ENCODE data around the gene FSIP2. TPM values are rescaled to one million over a fixed set of nuclear protein-coding genes. Genes with fewer than 3 reads are reported as not detected.

FSIP2 gene
- polyA plus RNA-seq, 3 donors, result not detected

GRCh38 chr2:185811580-185811979 is 73.0 kb downstream of the FSIP2 start:
- Mint-ChIP-seq H3K27me3 (ENCODE audit: low read depth in 3 of 3) (no peaks in the 10 kb centered on the region), H3K9me3 (peaks cover 0 to 23% (median 2%) of the 10 kb centered on the region in 7 donors), H3K4me3 (no peak overlapping the region), H3K27ac (no peak overlapping the region), H3K36me3 (no peaks in the 10 kb centered on the region), H3K4me1 (no peaks in the 10 kb centered on the region)
- Histone ChIP-seq H3K27ac (ENCODE audit: low read depth in 1 of 2, low read length in 2 of 2) (no peak overlapping the region), H3K79me2 (ENCODE audit: insufficient read depth, low read length) (no peaks in the 10 kb centered on the region), H3K9ac (ENCODE audit: insufficient read depth, low read length, poor library complexity, severe bottlenecking) (no peak overlapping the region), H2AFZ (ENCODE audit: insufficient read depth, low read depth, low read length, poor library complexity, severe bottlenecking) (no peak overlapping the region), H3K36me3 (replicated peaks in 1 of 2; ENCODE audit: control insufficient read depth in 1 of 2, insufficient read depth in 2 of 2, low read length in 2 of 2) (no peaks in the 10 kb centered on the region), H3K27me3 (ENCODE audit: control insufficient read depth in 2 of 2, insufficient read depth in 2 of 2, low read length in 2 of 2) (no peaks in the 10 kb centered on the region), H4K20me1 (ENCODE audit: insufficient read depth, low read length) (no peaks in the 10 kb centered on the region), H3K4me2 (replicated peaks; ENCODE audit: extremely low read depth, low read length, poor library complexity, severe bottlenecking) (no peak overlapping the region), H3K4me3 (replicated peaks in 1 of 3; ENCODE audit: low read depth in 2 of 3, low read length in 3 of 3) (no peak overlapping the region), H3K4me1 (ENCODE audit: control insufficient read depth in 1 of 2, insufficient read depth in 2 of 2, low read length in 2 of 2) (no peaks in the 10 kb centered on the region), H3K9me3 (replicated peaks in 1 of 2; ENCODE audit: control insufficient read depth in 1 of 2, insufficient read depth in 1 of 2, low read length in 2 of 2) (peaks cover 3 to 10% of the 10 kb centered on the region in 2 donors)
- DNase-seq, result no peak
- no CpG with 5 or more reads among the region's 2 CpGs for WGBS (ENCODE audit: insufficient coverage)
- intact Hi-C loops (cut with micrococcal nuclease), result no loop called here
- TF ChIP-seq, protein P1, sequence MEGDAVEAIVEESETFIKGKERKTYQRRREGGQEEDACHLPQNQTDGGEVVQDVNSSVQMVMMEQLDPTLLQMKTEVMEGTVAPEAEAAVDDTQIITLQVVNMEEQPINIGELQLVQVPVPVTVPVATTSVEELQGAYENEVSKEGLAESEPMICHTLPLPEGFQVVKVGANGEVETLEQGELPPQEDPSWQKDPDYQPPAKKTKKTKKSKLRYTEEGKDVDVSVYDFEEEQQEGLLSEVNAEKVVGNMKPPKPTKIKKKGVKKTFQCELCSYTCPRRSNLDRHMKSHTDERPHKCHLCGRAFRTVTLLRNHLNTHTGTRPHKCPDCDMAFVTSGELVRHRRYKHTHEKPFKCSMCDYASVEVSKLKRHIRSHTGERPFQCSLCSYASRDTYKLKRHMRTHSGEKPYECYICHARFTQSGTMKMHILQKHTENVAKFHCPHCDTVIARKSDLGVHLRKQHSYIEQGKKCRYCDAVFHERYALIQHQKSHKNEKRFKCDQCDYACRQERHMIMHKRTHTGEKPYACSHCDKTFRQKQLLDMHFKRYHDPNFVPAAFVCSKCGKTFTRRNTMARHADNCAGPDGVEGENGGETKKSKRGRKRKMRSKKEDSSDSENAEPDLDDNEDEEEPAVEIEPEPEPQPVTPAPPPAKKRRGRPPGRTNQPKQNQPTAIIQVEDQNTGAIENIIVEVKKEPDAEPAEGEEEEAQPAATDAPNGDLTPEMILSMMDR (IDR thresholded peaks at IDR 0.05), result no peak

GRCh38 chr2:185813707-185814106 is 75.1 kb downstream of the FSIP2 start:
- 100% methylated on average over 1 of the region's 2 CpGs for WGBS (ENCODE audit: insufficient coverage)
- H3K9ac ChIP-seq (ENCODE audit: insufficient read depth, low read length, poor library complexity, severe bottlenecking), result no peak overlapping the region
- intact Hi-C loops (cut with micrococcal nuclease), result no loop called here
- H3K9me3 ChIP-seq (replicated peaks in 1 of 2; ENCODE audit: control insufficient read depth in 1 of 2, insufficient read depth in 1 of 2, low read length in 2 of 2), result peaks cover 3 to 10% of the 10 kb centered on the region in 2 donors
- no peak overlapping the region for H3K4me3 ChIP-seq (replicated peaks in 1 of 3; ENCODE audit: low read depth in 2 of 3, low read length in 3 of 3)
- H3K27ac Mint-ChIP-seq, result no peak overlapping the region
- H3K4me1 ChIP-seq (ENCODE audit: control insufficient read depth in 1 of 2, insufficient read depth in 2 of 2, low read length in 2 of 2), result no peaks in the 10 kb centered on the region
- H3K27ac ChIP-seq (ENCODE audit: low read depth in 1 of 2, low read length in 2 of 2), result no peak overlapping the region
- H3K27me3 Mint-ChIP-seq (ENCODE audit: low read depth in 3 of 3), result no peaks in the 10 kb centered on the region
- no peak for DNase-seq
- H3K9me3 Mint-ChIP-seq, result peaks cover 0 to 25% (median 7%) of the 10 kb centered on the region in 7 donors
- H2AFZ ChIP-seq (ENCODE audit: insufficient read depth, low read depth, low read length, poor library complexity, severe bottlenecking), result no peak overlapping the region
- H4K20me1 ChIP-seq (ENCODE audit: insufficient read depth, low read length), result no peaks in the 10 kb centered on the region
- no peaks in the 10 kb centered on the region for H3K27me3 ChIP-seq (ENCODE audit: control insufficient read depth in 2 of 2, insufficient read depth in 2 of 2, low read length in 2 of 2)
- H3K36me3 Mint-ChIP-seq, result no peaks in the 10 kb centered on the region
- H3K4me1 Mint-ChIP-seq, result no peaks in the 10 kb centered on the region
- TF ChIP-seq, protein P1 (IDR thresholded peaks at IDR 0.05), result no peak
- H3K4me2 ChIP-seq (replicated peaks; ENCODE audit: extremely low read depth, low read length, poor library complexity, severe bottlenecking), result no peak overlapping the region
- no peaks in the 10 kb centered on the region for H3K36me3 ChIP-seq (replicated peaks in 1 of 2; ENCODE audit: control insufficient read depth in 1 of 2, insufficient read depth in 2 of 2, low read length in 2 of 2)
- H3K4me3 Mint-ChIP-seq, result no peak overlapping the region
- no peaks in the 10 kb centered on the region for H3K79me2 ChIP-seq (ENCODE audit: insufficient read depth, low read length)

Data from CD14-positive monocyte (primary cell).